ENCODE measurements around the gene NFIX.

GRCh38 chr19:12983542-12984142 lies 11.6 kb upstream of the NFIX start:
- TF ChIP-seq CTCF (IDR thresholded peaks at IDR 0.05) (peak; percentile 94 to 99 (median 96)), POLR2A (IDR thresholded peaks at IDR 0.05) (no peak), POLR2AphosphoS5 (IDR thresholded peaks at IDR 0.05) (peak in 2 of 3 donors; percentile 69 to 83)
